IMR-90 (cell line): ENCODE data around the gene CES3. TPM values are rescaled to one million over a fixed set of nuclear protein-coding genes. Genes with fewer than 3 reads are reported as not detected.

Source experiments
- ATAC-seq: fragments of 200-7000 bp; cut with Tn5 transposase; 2 replicates; pipeline ENCODE4 v1.9.1; 2020; ENCODE audit warnings: low read depth, mild to moderate bottlenecking, moderate library complexity
- BruUV-seq: library from RNA; stranded (reverse); fragments of 400-500 nt; replicated peaks from 2 replicates; lab custom pipeline; 2021; lab: Mats Ljungman, UMichigan
- CTCF ChIA-PET: fragments of 300-600 bp; formaldehyde crosslinking; extraction: SDS; loops from one replicate; lab custom pipeline; 2021; ENCODE audit warnings: antibody characterized with exemption; lab: Yijun Ruan, JAX
- POLR2A ChIA-PET: fragments of 300-600 bp; sonication (Branson Sonifier 250); formaldehyde crosslinking; loops from one replicate; lab custom pipeline; 2022; ENCODE audit warnings: antibody characterized with exemption; ENCODE audit not compliant: unreplicated experiment; lab: Charles Lee
- DNase-seq: peaks from one replicate; pipeline ENCODE4 v3.0.0; 2013
- H2AFZ ChIP-seq: replicated peaks from 2 replicates; pipeline ENCODE3; 2013; ENCODE audit warnings: low read length, mild to moderate bottlenecking; ENCODE audit not compliant: poor library complexity
- H2AK5ac ChIP-seq: 2 replicates; pipeline ENCODE4 v1.6.1; 2013; ENCODE audit warnings: low read depth, low read length, inconsistent platforms
- H2AK9ac ChIP-seq: replicated peaks from 2 replicates; pipeline ENCODE3; 2013; ENCODE audit warnings: mild to moderate bottlenecking, low read depth, low read length, moderate library complexity; ENCODE audit not compliant: poor library complexity
- H2BK120ac ChIP-seq: 2 replicates; pipeline ENCODE4 v1.6.1; 2013; ENCODE audit warnings: low read depth, low read length, inconsistent platforms
- H2BK15ac ChIP-seq: 3 replicates; pipeline ENCODE4 v1.6.1; 2013; ENCODE audit warnings: low read depth, low read length, inconsistent platforms
- H2BK20ac ChIP-seq: 2 replicates; pipeline ENCODE4 v1.6.1; 2013; ENCODE audit warnings: low read depth, mild to moderate bottlenecking, inconsistent platforms, low read length, moderate library complexity
- H2BK5ac ChIP-seq: 2 replicates; pipeline ENCODE4 v1.6.1; 2013; ENCODE audit warnings: mild to moderate bottlenecking, low read depth, low read length, inconsistent platforms; ENCODE audit not compliant: poor library complexity, severe bottlenecking
- H3K14ac ChIP-seq: replicated peaks from 2 replicates; pipeline ENCODE4 v1.6.1; 2013; ENCODE audit warnings: low read depth, low read length, inconsistent platforms
- H3K18ac ChIP-seq: 2 replicates; pipeline ENCODE4 v1.6.1; 2013; ENCODE audit warnings: low read depth, low read length, control low read depth
- H3K23ac ChIP-seq: 2 replicates; pipeline ENCODE4 v1.6.1; 2013; ENCODE audit warnings: low read depth, low read length, inconsistent platforms
- H3K27ac ChIP-seq: 2 replicates; pipeline ENCODE4 v1.5.1; 2013; ENCODE audit warnings: mild to moderate bottlenecking, control low read depth, low read length; ENCODE audit not compliant: insufficient read depth
- H3K27me3 ChIP-seq: 2 replicates; pipeline ENCODE4 v1.6.1; 2013; ENCODE audit warnings: low read length; ENCODE audit not compliant: control insufficient read depth, insufficient read depth
- H3K36me3 ChIP-seq: 2 replicates; pipeline ENCODE4 v1.6.1; 2013; ENCODE audit warnings: low read length, mixed read lengths; ENCODE audit not compliant: control insufficient read depth, insufficient read depth
- H3K4ac ChIP-seq: 2 replicates; pipeline ENCODE4 v1.6.1; 2013; ENCODE audit warnings: low read depth, low read length, inconsistent platforms
- H3K4me1 ChIP-seq: 2 replicates; pipeline ENCODE4 v1.6.1; 2013; ENCODE audit warnings: low read length, mixed read lengths; ENCODE audit not compliant: control insufficient read depth, insufficient read depth
- H3K4me2 ChIP-seq: 2 replicates; pipeline ENCODE4 v1.6.1; 2013; ENCODE audit warnings: low read depth, mild to moderate bottlenecking, control low read depth, low read length, moderate library complexity
- H3K4me3 ChIP-seq: 2 replicates; pipeline ENCODE4 v1.5.1; 2013; ENCODE audit warnings: low read depth, mild to moderate bottlenecking, control low read depth, low read length, moderate library complexity; ENCODE audit not compliant: insufficient read depth
- H3K56ac ChIP-seq: 2 replicates; pipeline ENCODE4 v1.6.1; 2013; ENCODE audit warnings: low read length, inconsistent platforms; ENCODE audit not compliant: insufficient read depth; ENCODE audit errors: extremely low read depth
- H3K79me1 ChIP-seq, 2 experiments: 2 replicates each; pipeline ENCODE4 v1.6.1; 2013; ENCODE audit warnings: low read length in 2 of 2, inconsistent platforms in 1 of 2, low read depth in 1 of 2
- H3K9ac ChIP-seq: 2 replicates; pipeline ENCODE4 v1.6.1; 2013; ENCODE audit warnings: low read depth, low read length, control low read depth
- H3K9me1 ChIP-seq: 2 replicates; pipeline ENCODE4 v1.6.1; 2013; ENCODE audit warnings: low read length, inconsistent platforms; ENCODE audit not compliant: insufficient read depth
- H3K9me3 ChIP-seq: 2 replicates; pipeline ENCODE4 v1.6.1; 2013; ENCODE audit warnings: low read length; ENCODE audit not compliant: control insufficient read depth, insufficient read depth
- H4K20me1 ChIP-seq: 2 replicates; pipeline ENCODE4 v1.6.1; 2013; ENCODE audit warnings: low read length, inconsistent platforms; ENCODE audit not compliant: insufficient read depth
- H4K5ac ChIP-seq: 2 replicates; pipeline ENCODE4 v1.6.1; 2013; ENCODE audit warnings: mild to moderate bottlenecking, low read depth, low read length, control low read depth
- H4K8ac ChIP-seq, 2 experiments: 2 replicates each; pipeline ENCODE4 v1.6.1; 2013; ENCODE audit warnings: low read depth in 2 of 2, low read length in 2 of 2, control low read depth in 1 of 2, inconsistent platforms in 1 of 2
- H4K91ac ChIP-seq: 2 replicates; pipeline ENCODE4 v1.6.1; 2013; ENCODE audit warnings: low read depth, low read length, inconsistent platforms; ENCODE audit not compliant: insufficient read depth
- BHLHE40 ChIP-seq: fragments of 150-350 bp; IDR thresholded peaks from 2 replicates; pipeline ENCODE4 v1.6.1; 2016; ENCODE audit warnings: mild to moderate bottlenecking, low read depth, low read length
- CHD1 ChIP-seq: IDR thresholded peaks from 2 replicates; pipeline ENCODE4 v1.6.1; 2012; ENCODE audit warnings: low read depth, low read length, improper control_type of control experiment
- FOS ChIP-seq: fragments of 150-350 bp; IDR thresholded peaks from 2 replicates; pipeline ENCODE4 v1.6.1; 2016; ENCODE audit warnings: low read depth, low read length
- MAFK ChIP-seq: IDR thresholded peaks from 2 replicates; pipeline ENCODE4 v1.6.1; 2012; ENCODE audit warnings: low read depth, low read length, improper control_type of control experiment
- MAZ ChIP-seq: IDR thresholded peaks from 2 replicates; pipeline ENCODE4 v1.6.1; 2012; ENCODE audit warnings: low read depth, mild to moderate bottlenecking, low read length, improper control_type of control experiment, moderate library complexity, borderline replicate concordance
- MXI1 ChIP-seq: IDR thresholded peaks from 2 replicates; pipeline ENCODE4 v1.6.1; 2012; ENCODE audit warnings: low read depth, mild to moderate bottlenecking, low read length, moderate library complexity, borderline replicate concordance
- NFE2L2 ChIP-seq: fragments of 150-350 bp; IDR thresholded peaks from 2 replicates; pipeline ENCODE4 v1.6.1; 2016; ENCODE audit warnings: low read depth, mild to moderate bottlenecking, low read length
- POLR2A ChIP-seq: IDR thresholded peaks from 2 replicates; pipeline ENCODE4 v1.6.1; 2012; ENCODE audit warnings: mild to moderate bottlenecking, low read depth, low read length
- RAD21 ChIP-seq: IDR thresholded peaks from 2 replicates; pipeline ENCODE4 v1.6.1; 2012; ENCODE audit warnings: low read length, improper control_type of control experiment
- RCOR1 ChIP-seq: IDR thresholded peaks from 2 replicates; pipeline ENCODE4 v1.6.1; 2012; ENCODE audit warnings: mild to moderate bottlenecking, low read length, improper control_type of control experiment; ENCODE audit not compliant: insufficient replicate concordance
- SMC3 ChIP-seq: fragments of 150-350 bp; IDR thresholded peaks from 2 replicates; pipeline ENCODE4 v1.6.1; 2016; ENCODE audit warnings: low read depth, mild to moderate bottlenecking, antibody characterized with exemption, low read length, moderate library complexity
- WGBS, 2 experiments: methylation state at CpG; one replicate each; pipeline versions ENCODE4 v1.1.5 to v1.1.7; 2013; ENCODE audit warnings: missing lambda C conversion rate in 2 of 2; ENCODE audit not compliant: insufficient read length in 1 of 2; ENCODE audit errors: extremely low coverage in 2 of 2; 5-methylcytosine and 5-hydroxymethylcytosine counted together
- dilution Hi-C: fragments of 300-500 bp; cut with HindIII; formaldehyde crosslinking; loops from one replicate; pipeline ENCODE4 v1.14.3; 2018; ENCODE audit warnings: low sequenced_read_pairs; ENCODE audit not compliant: unreplicated experiment
- in situ Hi-C: fragments of 300-500 bp; cut with MboI; formaldehyde crosslinking; loops from 3 replicates; pipeline ENCODE4 v1.14.3; 2019; ENCODE audit warnings: low sequenced_read_pairs, inconsistent platforms, mixed read lengths
- intact Hi-C: fragments of 100-400 bp; cut with micrococcal nuclease; formaldehyde crosslinking; loops from 2 replicates; pipeline ENCODE4 v1.10.0; 2022
- polyA plus RNA-seq, 3 experiments: library from polyadenylated mRNA; depleted of rRNA; stranded (reverse); fragments of >200 nt; gene quantifications; 2 replicates each; pipeline ENCODE4 v1.2.3, GENCODE V29; 2012; ENCODE audit warnings: low replicate concordance in 1 of 3
- total RNA-seq: library from RNA; depleted of rRNA; stranded (reverse); fragments of >200 nt; gene quantifications from 2 replicates; pipeline ENCODE4 v1.2.3, GENCODE V29; 2012
- TF ChIP-seq, protein P1 (sequence below): conservative IDR thresholded peaks from 2 replicates; pipeline ENCODE4 v1.5.1; 2012; ENCODE audit warnings: mild to moderate bottlenecking, low read depth, low read length, improper control_type of control experiment
- TF ChIP-seq, protein P2 (sequence below): fragments of 150-350 bp; IDR thresholded peaks from 2 replicates; pipeline ENCODE4 v1.6.1; 2017; ENCODE audit warnings: mild to moderate bottlenecking, antibody characterized with exemption, low read length, low read depth
- TF ChIP-seq, protein P3 (sequence below): fragments of 150-350 bp; IDR thresholded peaks from 2 replicates; pipeline ENCODE4 v1.6.1; 2016; ENCODE audit warnings: low read depth, mild to moderate bottlenecking, low read length, moderate library complexity, borderline replicate concordance

CES3 gene
- total and polyA plus RNA-seq, 2 of the 4 experiments (the other 2 are of a cell fraction): 0.03 TPM; not detected in 1

DNA sequence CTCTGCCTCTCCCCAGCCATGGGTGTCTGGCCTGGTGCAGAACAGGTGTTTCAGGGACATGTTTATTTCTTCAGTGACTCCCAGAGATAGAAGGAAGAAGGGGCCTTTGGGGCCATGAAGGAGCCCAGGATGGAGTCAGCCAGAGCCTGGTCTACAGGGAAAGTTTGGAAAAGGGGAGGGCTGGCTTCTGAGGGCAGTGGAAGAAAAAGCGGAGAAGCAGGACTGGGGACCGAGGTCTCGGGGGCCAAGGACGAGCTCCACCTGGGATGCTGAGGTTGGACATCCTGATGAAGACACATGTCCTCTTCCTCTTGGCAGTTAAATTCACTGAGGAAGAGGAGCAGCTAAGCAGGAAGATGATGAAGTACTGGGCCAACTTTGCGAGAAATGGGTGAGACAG is 18.1 kb upstream of the CES3 start:
- intact Hi-C loops: no loop called here
- Histone ChIP-seq H3K18ac (no peak overlapping the region), H4K20me1 (peaks cover 6% of the 10 kb centered on the region; the same call in 1 of the 2 replicates), H2BK5ac (no peak overlapping the region), H2AK9ac (no peak overlapping the region), H3K4me3 (no peak overlapping the region), H4K91ac (no peak overlapping the region), H3K9me3 (no peaks in the 10 kb centered on the region), H3K56ac (no peak overlapping the region), H3K27ac (no peak overlapping the region), H2AK5ac (no peak overlapping the region), H3K9ac (no peak overlapping the region), H3K27me3 (no peaks in the 10 kb centered on the region), H3K4me1 (0 out of 2 replicates have a peak, but pooled peaks cover 2% of the 10 kb centered on the region), H2BK15ac (no peak overlapping the region), H2BK120ac (no peak overlapping the region), H3K9me1 (peaks cover 7% of the 10 kb centered on the region; the same call in 1 of the 2 replicates), H3K23ac (no peak overlapping the region), H3K79me1 (peaks cover 6 to 32% of the 10 kb centered on the region in 2 experiments), H2AFZ (peak overlapping the region; percentile 35), H3K14ac (no peak overlapping the region), H3K36me3 (peaks cover 58% of the 10 kb centered on the region), H4K5ac (no peak overlapping the region), H3K4me2 (no peak overlapping the region), H2BK20ac (no peak overlapping the region), H4K8ac (no peak overlapping the region), H3K4ac (no peak overlapping the region)
- DNase-seq (no peak), ATAC-seq (no peak)
- in situ Hi-C loops: no loop called here
- TF ChIP-seq RAD21 (no peak), MAZ (no peak), FOS (no peak), CHD1 (no peak), MAFK (no peak), NFE2L2 (no peak), BHLHE40 (no peak), POLR2A (no peak), SMC3 (no peak), RCOR1 (no peak), MXI1 (no peak)
- TF ChIP-seq, protein P1, sequence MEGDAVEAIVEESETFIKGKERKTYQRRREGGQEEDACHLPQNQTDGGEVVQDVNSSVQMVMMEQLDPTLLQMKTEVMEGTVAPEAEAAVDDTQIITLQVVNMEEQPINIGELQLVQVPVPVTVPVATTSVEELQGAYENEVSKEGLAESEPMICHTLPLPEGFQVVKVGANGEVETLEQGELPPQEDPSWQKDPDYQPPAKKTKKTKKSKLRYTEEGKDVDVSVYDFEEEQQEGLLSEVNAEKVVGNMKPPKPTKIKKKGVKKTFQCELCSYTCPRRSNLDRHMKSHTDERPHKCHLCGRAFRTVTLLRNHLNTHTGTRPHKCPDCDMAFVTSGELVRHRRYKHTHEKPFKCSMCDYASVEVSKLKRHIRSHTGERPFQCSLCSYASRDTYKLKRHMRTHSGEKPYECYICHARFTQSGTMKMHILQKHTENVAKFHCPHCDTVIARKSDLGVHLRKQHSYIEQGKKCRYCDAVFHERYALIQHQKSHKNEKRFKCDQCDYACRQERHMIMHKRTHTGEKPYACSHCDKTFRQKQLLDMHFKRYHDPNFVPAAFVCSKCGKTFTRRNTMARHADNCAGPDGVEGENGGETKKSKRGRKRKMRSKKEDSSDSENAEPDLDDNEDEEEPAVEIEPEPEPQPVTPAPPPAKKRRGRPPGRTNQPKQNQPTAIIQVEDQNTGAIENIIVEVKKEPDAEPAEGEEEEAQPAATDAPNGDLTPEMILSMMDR: no peak
- TF ChIP-seq, protein P2, sequence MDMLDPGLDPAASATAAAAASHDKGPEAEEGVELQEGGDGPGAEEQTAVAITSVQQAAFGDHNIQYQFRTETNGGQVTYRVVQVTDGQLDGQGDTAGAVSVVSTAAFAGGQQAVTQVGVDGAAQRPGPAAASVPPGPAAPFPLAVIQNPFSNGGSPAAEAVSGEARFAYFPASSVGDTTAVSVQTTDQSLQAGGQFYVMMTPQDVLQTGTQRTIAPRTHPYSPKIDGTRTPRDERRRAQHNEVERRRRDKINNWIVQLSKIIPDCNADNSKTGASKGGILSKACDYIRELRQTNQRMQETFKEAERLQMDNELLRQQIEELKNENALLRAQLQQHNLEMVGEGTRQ: no peak
- TF ChIP-seq, protein P3, sequence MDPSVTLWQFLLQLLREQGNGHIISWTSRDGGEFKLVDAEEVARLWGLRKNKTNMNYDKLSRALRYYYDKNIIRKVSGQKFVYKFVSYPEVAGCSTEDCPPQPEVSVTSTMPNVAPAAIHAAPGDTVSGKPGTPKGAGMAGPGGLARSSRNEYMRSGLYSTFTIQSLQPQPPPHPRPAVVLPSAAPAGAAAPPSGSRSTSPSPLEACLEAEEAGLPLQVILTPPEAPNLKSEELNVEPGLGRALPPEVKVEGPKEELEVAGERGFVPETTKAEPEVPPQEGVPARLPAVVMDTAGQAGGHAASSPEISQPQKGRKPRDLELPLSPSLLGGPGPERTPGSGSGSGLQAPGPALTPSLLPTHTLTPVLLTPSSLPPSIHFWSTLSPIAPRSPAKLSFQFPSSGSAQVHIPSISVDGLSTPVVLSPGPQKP: no peak
- BruUV-seq: no TSS peak
- dilution Hi-C loops: no loop called here
- 95% methylated on average over 3 of the region's 5 CpGs; no CpG with 5 or more reads in 1 of the 2 experiments for WGBS, 2 experiments
- ChIA-PET POLR2A (no interaction called here), CTCF (no interaction called here)
